ENCODE data around the gene RBX1.

GRCh38 chr22:41003976-41004375 lies 52.8 kb downstream of the RBX1 start:
- TF ChIP-seq CTCF (IDR thresholded peaks at IDR 0.05) (no peak), EP300 (IDR thresholded peaks at IDR 0.05) (no peak)
